CD1c-positive myeloid dendritic cell (primary cell): ENCODE results near the gene PFKFB3.
"Not testable (repeated sequence)": the region's sequence is repeated elsewhere in the genome, so short reads cannot be mapped to it uniquely, and the experiment has no call there.

Experiments used
- DNase-seq: peaks from one replicate; pipeline ENCODE4 v3.0.0-alpha.2; 2016; ENCODE audit errors: extremely low spot score

The PFKFB3 gene

GRCh38 chr10:6178581-6178980 is 24.2 kb upstream of the PFKFB3 start:
- DNase-seq, result no peak

GRCh38 chr10:6179078-6179477 is 23.7 kb upstream of the PFKFB3 start:
- no peak for DNase-seq

- no peak for DNase-seq
These were observed 22.1 kb upstream of the PFKFB3 start for GRCh38 chr10:6180480-6181110.

- no peak for DNase-seq
These were observed 21.5 kb upstream of the PFKFB3 start for GRCh38 chr10:6181249-6181648.

- no peak for DNase-seq
These were observed 20.2 kb upstream of the PFKFB3 start for GRCh38 chr10:6182454-6183098.

GRCh38 chr10:6185039-6185716 is 17.6 kb upstream of the PFKFB3 start:
- DNase-seq, result no peak

GRCh38 chr10:6186894-6187256 is 15.9 kb upstream of the PFKFB3 start:
- DNase-seq, result no peak

- DNase-seq, result no peak
These were observed 15.5 kb upstream of the PFKFB3 start for GRCh38 chr10:6187278-6187677.

GRCh38 chr10:6190033-6190432 is 12.7 kb upstream of the PFKFB3 start:
- DNase-seq, result not testable (repeated sequence)

GRCh38 chr10:6191147-6191546 is 11.6 kb upstream of the PFKFB3 start:
- no peak for DNase-seq

- DNase-seq, result no peak
These were observed 11.2 kb upstream of the PFKFB3 start for GRCh38 chr10:6191569-6191968.

GRCh38 chr10:6193342-6193741 is 9.4 kb upstream of the PFKFB3 start:
- not testable (repeated sequence) for DNase-seq

GRCh38 chr10:6194311-6194710 is 8.4 kb upstream of the PFKFB3 start:
- no peak for DNase-seq

- DNase-seq, result no peak
These were observed 7.4 kb upstream of the PFKFB3 start for GRCh38 chr10:6195376-6195775.

- DNase-seq, result peak; percentile 61
These were observed 6.9 kb upstream of the PFKFB3 start for GRCh38 chr10:6195846-6196245.

- not testable (repeated sequence) for DNase-seq
These were observed 6.2 kb upstream of the PFKFB3 start for GRCh38 chr10:6196524-6196923.

- DNase-seq, result peak; percentile 54
These were observed 5.4 kb upstream of the PFKFB3 start for GRCh38 chr10:6197321-6197720.

- no peak for DNase-seq
These were observed 4.6 kb upstream of the PFKFB3 start for GRCh38 chr10:6198171-6198570.

GRCh38 chr10:6199131-6199733 is 3.5 kb upstream of the PFKFB3 start:
- no peak for DNase-seq

GRCh38 chr10:6200440-6200733 is 2.3 kb upstream of the PFKFB3 start:
- no peak for DNase-seq

- peak; percentile 28 for DNase-seq
These were observed 1.8 kb upstream of the PFKFB3 start for GRCh38 chr10:6200734-6201515.

GRCh38 chr10:6201516-6201975 is 1.2 kb upstream of the PFKFB3 start:
- peak; percentile 60 for DNase-seq
